ENCODE results near the gene KIF3A.

- TF ChIP-seq RCOR1 (IDR thresholded peaks at IDR 0.05; ENCODE audit: low read length), result no peak
- TF ChIP-seq MXI1 (IDR thresholded peaks at IDR 0.05; ENCODE audit: low read depth, low read length), result no peak
- no peak for TF ChIP-seq TAF1 (IDR thresholded peaks at IDR 0.05; ENCODE audit: borderline replicate concordance, low read depth, low read length)
These were observed 11.6 kb downstream of the KIF3A start for GRCh38 chr5:132725745-132726144.

Measured in SK-N-SH (cell line).